ENCODE data around the gene LRMDA.

LRMDA gene

GRCh38 chr10:75876710-75877109, 445.3 kb downstream of the LRMDA start:
- DNase-seq (ENCODE audit: extremely low read depth, low read depth), result no peak
- no peak for TF ChIP-seq CTCF (IDR thresholded peaks at IDR 0.05; ENCODE audit: low read depth, low read length)

- DNase-seq (ENCODE audit: extremely low read depth, low read depth), result no peak
- no peak for TF ChIP-seq CTCF (IDR thresholded peaks at IDR 0.05; ENCODE audit: low read depth, low read length)
Measured at GRCh38 chr10:75877877-75878276, 446.5 kb downstream of the LRMDA start.

- no peak for DNase-seq (ENCODE audit: extremely low read depth, low read depth)
- no peak for TF ChIP-seq CTCF (IDR thresholded peaks at IDR 0.05; ENCODE audit: low read depth, low read length)
Measured at GRCh38 chr10:75878586-75878985, 447.2 kb downstream of the LRMDA start.

- no peak for DNase-seq (ENCODE audit: extremely low read depth, low read depth)
- no peak for TF ChIP-seq CTCF (IDR thresholded peaks at IDR 0.05; ENCODE audit: low read depth, low read length)
Measured at GRCh38 chr10:75880031-75880775, 448.8 kb downstream of the LRMDA start.

- no peak for TF ChIP-seq CTCF (IDR thresholded peaks at IDR 0.05; ENCODE audit: low read depth, low read length)
- no peak for DNase-seq (ENCODE audit: extremely low read depth, low read depth)
Measured at GRCh38 chr10:75883081-75884072, 452.0 kb downstream of the LRMDA start.

GRCh38 chr10:75884808-75885207, 453.4 kb downstream of the LRMDA start:
- DNase-seq (ENCODE audit: extremely low read depth, low read depth), result no peak
- TF ChIP-seq CTCF (IDR thresholded peaks at IDR 0.05; ENCODE audit: low read depth, low read length), result no peak

GRCh38 chr10:75887369-75887768, 455.9 kb downstream of the LRMDA start:
- no peak for TF ChIP-seq CTCF (IDR thresholded peaks at IDR 0.05; ENCODE audit: low read depth, low read length)
- DNase-seq (ENCODE audit: extremely low read depth, low read depth), result no peak

All from AG09319 (cell line).